Gastrocnemius medialis (tissue), 4 donors: Measurements from ENCODE around the gene RNU6-1. TPM values are rescaled to one million over a fixed set of nuclear protein-coding genes. Genes with fewer than 3 reads are reported as not detected.

ENCODE experiments used
- ATAC-seq, 2 donors: fragments of 150-250 bp; one replicate each; pipeline ENCODE4 v1.9.1; 2016
- DNase-seq, 2 donors: peaks; one replicate each; pipeline ENCODE4 v3.0.0-alpha.2; 2019
- H3K27ac ChIP-seq, 4 donors: fragments of 200-600 bp; sonication (generic); 1 replicate in 1 of 4; 2 replicates in 3 of 4; pipeline ENCODE4 v1.5.1; 2016 to 2018; ENCODE audit warnings: mild to moderate bottlenecking in 2 of 4, moderate library complexity in 1 of 4
- H3K27me3 ChIP-seq, 3 donors: fragments of 200-600 bp; sonication (generic) in 2 of 3; 1 replicate in 1 of 3; 2 replicates in 2 of 3; pipeline versions ENCODE4 v1.5.1 to v1.6.0; 2016 to 2019; ENCODE audit warnings: mild to moderate bottlenecking in 1 of 3, moderate library complexity in 1 of 3
- H3K36me3 ChIP-seq, 2 donors: fragments of 200-600 bp; sonication (generic) in 1 of 2; one replicate each; pipeline ENCODE4 v1.5.1; 2017 to 2018
- H3K4me1 ChIP-seq, 2 donors: fragments of 200-600 bp; sonication (generic) in 1 of 2; one replicate each; pipeline ENCODE4 v1.5.1; 2016 to 2017; ENCODE audit warnings: mild to moderate bottlenecking in 2 of 2
- H3K4me3 ChIP-seq, 4 donors: fragments of 200-600 bp; sonication (generic) in 3 of 4; 1 replicate in 1 of 4; 2 replicates in 3 of 4; pipeline ENCODE4 v1.5.1; 2016 to 2019; ENCODE audit warnings: mild to moderate bottlenecking in 2 of 4
- H3K9me3 ChIP-seq, 3 donors: fragments of 200-600 bp; sonication (generic) in 2 of 3; 1 replicate in 1 of 3; 2 replicates in 2 of 3; pipeline ENCODE4 v1.5.1; 2016 to 2019
- CTCF ChIP-seq, 5 experiments: fragments of 450-650 bp in 3 of 5; fragments of 200-600 bp in 2 of 5; sonication (generic) in 2 of 5; IDR thresholded peaks in 4 of 5; conservative IDR thresholded peaks in 1 of 5; 1 replicate in 4 of 5; 2 replicates in 1 of 5; pipeline ENCODE4 v1.5.1; 2016 to 2019; ENCODE audit warnings: antibody characterized with exemption in 5 of 5, mild to moderate bottlenecking in 3 of 5, moderate library complexity in 3 of 5
- POLR2A ChIP-seq, 2 donors: fragments of 450-650 bp; IDR thresholded peaks; one replicate each; pipeline ENCODE4 v1.6.1; 2017; ENCODE audit warnings: antibody characterized with exemption in 2 of 2, mild to moderate bottlenecking in 2 of 2, moderate library complexity in 2 of 2
- in situ Hi-C, 4 donors: fragments of 200-750 bp; cut with MboI; loops; one replicate each; pipeline versions ENCODE4 v1.15.0 to v1.8.0; 2017; ENCODE audit warnings: low sequenced_read_pairs in 4 of 4
- intact Hi-C: fragments of 100-400 bp; cut with DNase I; formaldehyde crosslinking; loops from one replicate; pipeline ENCODE4 v1.15.1; 2023; ENCODE audit warnings: low total_unique reads
- total RNA-seq, 4 donors: library from RNA; depleted of rRNA; stranded (reverse); fragments of >200 nt; gene quantifications; one replicate each; pipeline versions ENCODE4 v1.1.0 to v1.2.3, GENCODE V29; 2016

RNU6-1 gene
- total RNA-seq, 4 donors from 2014 or later = not detected

GRCh38 chr15:67820122-67820991, 19.5 kb downstream of the RNU6-1 start:
- peaks cover 6% of the 10 kb centered on the region in 2 donors for H3K4me1 ChIP-seq
- no peaks in the 10 kb centered on the region for H3K36me3 ChIP-seq
- ATAC-seq (no peak), DNase-seq (no peak)
- no peak overlapping the region for H3K4me3 ChIP-seq
- TF ChIP-seq CTCF (IDR thresholded peaks at IDR 0.05 in 4 of 5, conservative IDR thresholded peaks at IDR 0.05 in 1 of 5) (no peak), POLR2A (IDR thresholded peaks at IDR 0.05) (no peak)
- no peak overlapping the region for H3K27ac ChIP-seq
- intact Hi-C loops = no loop called here
- in situ Hi-C loops = no loop called here
- H3K9me3 ChIP-seq = peaks cover 0 to 4% (median 0%) of the 10 kb centered on the region in 3 donors
- peaks cover 68 to 85% (median 79%) of the 10 kb centered on the region in 3 donors for H3K27me3 ChIP-seq

GRCh38 chr15:67819636-67820035, 20.2 kb downstream of the RNU6-1 start:
- Histone ChIP-seq H3K27ac (no peak overlapping the region), H3K36me3 (no peaks in the 10 kb centered on the region), H3K4me1 (peaks cover 5 to 6% of the 10 kb centered on the region in 2 donors), H3K4me3 (no peak overlapping the region), H3K9me3 (peaks cover 0 to 4% (median 0%) of the 10 kb centered on the region in 3 donors), H3K27me3 (peaks cover 61 to 81% (median 80%) of the 10 kb centered on the region in 3 donors)
- DNase-seq (no peak), ATAC-seq (no peak)
- intact Hi-C loops = no loop called here
- in situ Hi-C loops = no loop called here
- no peak for TF ChIP-seq CTCF (IDR thresholded peaks at IDR 0.05 in 4 of 5, conservative IDR thresholded peaks at IDR 0.05 in 1 of 5)
- TF ChIP-seq POLR2A (IDR thresholded peaks at IDR 0.05) = no peak

- in situ Hi-C loops = no loop called here
- ATAC-seq = no peak
- H3K4me1 ChIP-seq = peaks cover 0 to 6% of the 10 kb centered on the region in 2 donors
- TF ChIP-seq POLR2A (IDR thresholded peaks at IDR 0.05) (no peak), CTCF (IDR thresholded peaks at IDR 0.05 in 4 of 5, conservative IDR thresholded peaks at IDR 0.05 in 1 of 5) (no peak)
- peaks cover 49 to 69% (median 68%) of the 10 kb centered on the region in 3 donors for H3K27me3 ChIP-seq
- H3K27ac ChIP-seq = no peak overlapping the region
- peaks cover 0 to 4% (median 0%) of the 10 kb centered on the region in 3 donors for H3K9me3 ChIP-seq
- no peak overlapping the region for H3K4me3 ChIP-seq
- H3K36me3 ChIP-seq = no peaks in the 10 kb centered on the region
- no peak for DNase-seq
- intact Hi-C loops = no loop called here
Measured at GRCh38 chr15:67818464-67818863, 21.4 kb downstream of the RNU6-1 start.

- Histone ChIP-seq H3K36me3 (no peaks in the 10 kb centered on the region), H3K4me3 (no peak overlapping the region), H3K9me3 (peaks cover 0 to 4% (median 0%) of the 10 kb centered on the region in 3 donors), H3K27ac (no peak overlapping the region), H3K4me1 (no peaks in the 10 kb centered on the region), H3K27me3 (peaks cover 36 to 54% (median 52%) of the 10 kb centered on the region in 3 donors)
- intact Hi-C loops = no loop called here
- TF ChIP-seq POLR2A (IDR thresholded peaks at IDR 0.05) (no peak), CTCF (IDR thresholded peaks at IDR 0.05 in 4 of 5, conservative IDR thresholded peaks at IDR 0.05 in 1 of 5) (no peak)
- ATAC-seq (no peak), DNase-seq (no peak)
- in situ Hi-C loops = no loop called here
Measured at GRCh38 chr15:67816668-67817067, 23.2 kb downstream of the RNU6-1 start.
